Gastrocnemius medialis (tissue), 4 donors: ENCODE data around the gene TPR.

Experiments
- POLR2A ChIP-seq, 2 donors: fragments of 450-650 bp; IDR thresholded peaks; one replicate each; pipeline ENCODE4 v1.6.1; 2017; ENCODE audit warnings: antibody characterized with exemption in 2 of 2, mild to moderate bottlenecking in 2 of 2, moderate library complexity in 2 of 2
- TF ChIP-seq, protein P1 (sequence below), 5 experiments: fragments of 450-650 bp in 3 of 5; fragments of 200-600 bp in 2 of 5; sonication (generic) in 2 of 5; IDR thresholded peaks in 4 of 5; conservative IDR thresholded peaks in 1 of 5; 1 replicate in 4 of 5; 2 replicates in 1 of 5; pipeline ENCODE4 v1.5.1; 2016 to 2019; ENCODE audit warnings: antibody characterized with exemption in 5 of 5, mild to moderate bottlenecking in 3 of 5, moderate library complexity in 3 of 5

DNA sequence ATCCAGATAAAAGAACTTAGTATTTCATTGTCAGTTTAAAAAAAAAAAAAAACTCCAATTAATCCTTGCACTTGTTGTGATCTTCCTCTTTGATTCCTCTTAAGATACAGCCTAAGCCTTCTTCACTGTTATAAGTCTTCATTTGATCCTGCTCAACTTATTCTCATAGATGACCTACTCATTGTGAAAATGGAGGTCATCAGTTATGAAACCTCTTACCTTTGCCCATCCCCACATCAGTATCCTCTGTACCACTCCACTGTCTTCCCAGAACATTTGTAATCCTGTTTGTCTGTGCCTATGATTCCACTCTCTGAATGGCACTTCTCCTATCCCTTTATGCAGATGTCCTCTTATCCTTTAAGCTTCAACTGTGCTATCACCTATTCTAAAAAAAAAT is 28.6 kb upstream of the TPR start:
- no peak for TF ChIP-seq POLR2A (IDR thresholded peaks at IDR 0.05)
- TF ChIP-seq, protein P1, sequence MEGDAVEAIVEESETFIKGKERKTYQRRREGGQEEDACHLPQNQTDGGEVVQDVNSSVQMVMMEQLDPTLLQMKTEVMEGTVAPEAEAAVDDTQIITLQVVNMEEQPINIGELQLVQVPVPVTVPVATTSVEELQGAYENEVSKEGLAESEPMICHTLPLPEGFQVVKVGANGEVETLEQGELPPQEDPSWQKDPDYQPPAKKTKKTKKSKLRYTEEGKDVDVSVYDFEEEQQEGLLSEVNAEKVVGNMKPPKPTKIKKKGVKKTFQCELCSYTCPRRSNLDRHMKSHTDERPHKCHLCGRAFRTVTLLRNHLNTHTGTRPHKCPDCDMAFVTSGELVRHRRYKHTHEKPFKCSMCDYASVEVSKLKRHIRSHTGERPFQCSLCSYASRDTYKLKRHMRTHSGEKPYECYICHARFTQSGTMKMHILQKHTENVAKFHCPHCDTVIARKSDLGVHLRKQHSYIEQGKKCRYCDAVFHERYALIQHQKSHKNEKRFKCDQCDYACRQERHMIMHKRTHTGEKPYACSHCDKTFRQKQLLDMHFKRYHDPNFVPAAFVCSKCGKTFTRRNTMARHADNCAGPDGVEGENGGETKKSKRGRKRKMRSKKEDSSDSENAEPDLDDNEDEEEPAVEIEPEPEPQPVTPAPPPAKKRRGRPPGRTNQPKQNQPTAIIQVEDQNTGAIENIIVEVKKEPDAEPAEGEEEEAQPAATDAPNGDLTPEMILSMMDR (IDR thresholded peaks at IDR 0.05 in 4 of 5, conservative IDR thresholded peaks at IDR 0.05 in 1 of 5): no peak
